Tibial nerve (tissue), 4 donors: ENCODE results near the gene ITPRID1.

Experiments used
- EP300 ChIP-seq, 2 donors: sonication (generic); formaldehyde crosslinking; IDR thresholded peaks; one replicate each; pipeline ENCODE4 v1.6.1; 2017; ENCODE audit warnings: antibody characterized with exemption in 2 of 2, mild to moderate bottlenecking in 1 of 2
- TF ChIP-seq, protein P1 (sequence below), 5 experiments: fragments of 200-600 bp in 3 of 5; fragments of 450-650 bp in 2 of 5; sonication (generic) in 3 of 5; IDR thresholded peaks; one replicate each; pipeline ENCODE4 v1.5.1; 2016 to 2019; ENCODE audit warnings: antibody characterized with exemption in 5 of 5, mild to moderate bottlenecking in 3 of 5, moderate library complexity in 2 of 5

- TF ChIP-seq, protein P1, sequence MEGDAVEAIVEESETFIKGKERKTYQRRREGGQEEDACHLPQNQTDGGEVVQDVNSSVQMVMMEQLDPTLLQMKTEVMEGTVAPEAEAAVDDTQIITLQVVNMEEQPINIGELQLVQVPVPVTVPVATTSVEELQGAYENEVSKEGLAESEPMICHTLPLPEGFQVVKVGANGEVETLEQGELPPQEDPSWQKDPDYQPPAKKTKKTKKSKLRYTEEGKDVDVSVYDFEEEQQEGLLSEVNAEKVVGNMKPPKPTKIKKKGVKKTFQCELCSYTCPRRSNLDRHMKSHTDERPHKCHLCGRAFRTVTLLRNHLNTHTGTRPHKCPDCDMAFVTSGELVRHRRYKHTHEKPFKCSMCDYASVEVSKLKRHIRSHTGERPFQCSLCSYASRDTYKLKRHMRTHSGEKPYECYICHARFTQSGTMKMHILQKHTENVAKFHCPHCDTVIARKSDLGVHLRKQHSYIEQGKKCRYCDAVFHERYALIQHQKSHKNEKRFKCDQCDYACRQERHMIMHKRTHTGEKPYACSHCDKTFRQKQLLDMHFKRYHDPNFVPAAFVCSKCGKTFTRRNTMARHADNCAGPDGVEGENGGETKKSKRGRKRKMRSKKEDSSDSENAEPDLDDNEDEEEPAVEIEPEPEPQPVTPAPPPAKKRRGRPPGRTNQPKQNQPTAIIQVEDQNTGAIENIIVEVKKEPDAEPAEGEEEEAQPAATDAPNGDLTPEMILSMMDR (IDR thresholded peaks at IDR 0.05) = no peak
- TF ChIP-seq EP300 (IDR thresholded peaks at IDR 0.05) = no peak
These were observed 13.2 kb upstream of the ITPRID1 start for GRCh38 chr7:31500656-31501055.
